HT1080 (cell line): ENCODE measurements around the gene FAM229A. TPM values are rescaled to one million over a fixed set of nuclear protein-coding genes. Genes with fewer than 3 reads are reported as not detected.
A peak's percentile ranks its signal among the peaks of the same experiment; 100 is the strongest.
"Not testable (repeated sequence)": the region's sequence is repeated elsewhere in the genome, so short reads cannot be mapped to it uniquely, and the experiment has no call there.

Experiments
- DNase-seq: peaks from one replicate; pipeline ENCODE4 v3.0.0-alpha.2; 2015; ENCODE audit warnings: low read depth
- polyA plus RNA-seq, 2 experiments: library from polyadenylated mRNA; depleted of rRNA; stranded (reverse); fragments of >200 nt; gene quantifications; 2 replicates each; pipeline ENCODE4 v1.2.3, GENCODE V29; 2015
- total RNA-seq: library from RNA; depleted of rRNA; stranded (reverse); fragments of >200 nt; shearing (Covaris generic); gene quantifications from 2 replicates; pipeline ENCODE4 v1.2.3, GENCODE V29; 2014; rRNA removed

The FAM229A gene
- 1.2 and 1.9 TPM in 2 replicates for total RNA-seq
- 0.58 and 1.1 TPM in 2 replicates for polyA plus RNA-seq (2015; cell fraction: cytosol; rRNA removed)
- polyA plus RNA-seq (2015; cell fraction: nucleus; rRNA removed) = 38.6 and 39.2 TPM in 2 replicates

DNA sequence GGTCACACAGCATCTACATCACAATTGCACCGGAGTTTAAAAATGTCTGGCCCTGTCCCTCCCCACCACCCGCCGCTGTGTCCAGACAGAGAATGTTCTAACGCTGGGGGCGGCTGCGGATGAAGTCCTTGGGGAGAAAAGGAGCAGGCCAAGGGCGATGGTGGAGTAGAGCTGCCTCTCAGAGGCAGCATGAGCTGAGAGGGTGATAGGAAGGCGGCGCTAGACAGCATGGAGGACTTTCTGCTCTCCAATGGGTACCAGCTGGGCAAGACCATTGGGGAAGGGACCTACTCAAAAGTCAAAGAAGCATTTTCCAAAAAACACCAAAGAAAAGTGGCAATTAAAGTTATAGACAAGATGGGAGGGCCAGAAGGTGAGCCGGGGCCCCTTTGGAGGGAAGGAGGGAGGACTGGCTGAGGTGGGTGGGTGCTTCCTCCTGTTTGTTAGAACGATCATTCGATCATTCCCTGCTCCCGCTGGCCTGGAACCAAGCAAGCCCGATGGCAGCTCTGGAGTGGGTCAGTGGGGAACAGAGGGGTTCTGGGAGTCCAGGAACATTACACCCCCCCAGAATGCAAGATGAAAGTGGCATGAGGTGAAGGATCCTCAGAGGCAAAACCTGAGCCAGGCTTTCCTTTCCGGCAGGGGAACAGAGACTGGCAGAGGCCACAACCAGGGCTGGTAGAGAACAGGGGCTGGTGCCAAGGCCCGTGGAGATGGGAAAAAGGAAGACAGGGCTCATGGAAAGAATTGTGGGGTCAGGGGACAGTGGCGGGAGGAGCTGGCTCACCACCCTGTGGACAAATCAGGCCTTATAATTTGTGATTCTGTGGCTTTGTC is at the start of gene FAM229A, which contains the start of gene TSSK3:
TSS of gene FAM229A (minus strand) at position 12 of the 840 bp plus-strand sequence. CDS start 394 bp downstream, outside the sequence.
TSS of gene TSSK3 (plus strand) at position 66 of the 840 bp plus-strand sequence. CDS start at position 229, 163 bp downstream.
- DNase-seq = no peak

- DNase-seq = no peak
Measured at GRCh38 chr1:32411261-32411660, 49.0 kb upstream of the FAM229A start.

GRCh38 chr1:32406629-32407111 is 44.4 kb upstream of the FAM229A start:
- DNase-seq = peak; percentile 31

- DNase-seq = no peak
Measured at GRCh38 chr1:32405672-32406467, 43.6 kb upstream of the FAM229A start.

DNA sequence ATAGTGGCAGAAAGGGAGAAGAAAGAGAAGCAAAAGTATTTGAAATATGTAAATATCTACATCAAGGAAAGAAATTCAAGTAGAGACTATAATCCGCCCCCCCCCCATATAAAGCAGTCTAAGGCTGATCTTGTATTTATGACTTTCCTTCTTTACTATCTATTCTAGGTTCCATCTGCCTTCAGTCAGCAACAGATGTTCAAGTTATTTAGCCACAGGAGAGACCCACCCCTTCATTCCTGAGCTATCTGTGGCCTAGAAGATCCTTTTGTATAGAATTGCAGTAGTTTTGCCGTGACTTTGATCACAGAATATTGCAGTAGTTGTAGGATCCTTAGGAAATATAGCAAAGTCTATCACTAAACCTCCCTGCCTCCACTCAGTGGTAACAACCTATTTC is 42.7 kb upstream of the FAM229A start:
- DNase-seq = no peak

DNA sequence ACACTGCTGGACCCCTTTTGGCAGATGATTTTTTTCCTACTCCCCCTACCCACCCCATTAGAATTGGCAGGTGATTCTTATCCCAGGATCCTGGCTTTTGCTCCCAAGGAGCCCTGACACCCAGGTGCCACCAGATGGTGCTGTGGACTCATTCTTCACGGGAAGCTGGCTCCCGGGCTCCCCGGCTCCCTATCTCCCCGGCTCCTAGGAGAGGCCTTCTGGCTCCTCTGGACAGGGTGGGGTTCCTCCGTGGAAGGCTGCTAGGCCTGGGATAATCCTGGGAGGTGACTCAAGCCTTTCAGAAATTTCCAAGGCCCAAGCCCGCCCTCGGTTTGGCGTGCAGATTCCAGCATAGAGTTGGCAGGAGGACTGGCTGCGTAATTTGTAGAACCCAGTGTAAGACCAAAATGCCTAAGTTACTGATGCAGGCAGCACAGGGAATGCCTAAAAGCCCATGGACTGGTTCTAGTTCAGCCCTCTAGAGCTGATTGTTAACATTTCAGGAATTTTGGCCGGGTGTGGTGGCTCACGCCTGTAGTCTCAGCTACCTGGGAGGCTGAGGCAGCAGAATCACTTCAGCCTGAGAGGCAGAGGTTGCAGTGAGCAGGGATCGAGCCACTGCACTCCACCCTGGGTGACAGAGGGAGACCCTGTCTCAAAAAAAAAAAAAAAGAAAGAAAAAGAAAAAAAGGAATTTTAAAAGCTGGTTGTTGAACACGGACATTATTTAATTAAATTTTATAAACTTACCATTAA is 38.8 kb upstream of the FAM229A start:
- peak; percentile 67 for DNase-seq

DNA sequence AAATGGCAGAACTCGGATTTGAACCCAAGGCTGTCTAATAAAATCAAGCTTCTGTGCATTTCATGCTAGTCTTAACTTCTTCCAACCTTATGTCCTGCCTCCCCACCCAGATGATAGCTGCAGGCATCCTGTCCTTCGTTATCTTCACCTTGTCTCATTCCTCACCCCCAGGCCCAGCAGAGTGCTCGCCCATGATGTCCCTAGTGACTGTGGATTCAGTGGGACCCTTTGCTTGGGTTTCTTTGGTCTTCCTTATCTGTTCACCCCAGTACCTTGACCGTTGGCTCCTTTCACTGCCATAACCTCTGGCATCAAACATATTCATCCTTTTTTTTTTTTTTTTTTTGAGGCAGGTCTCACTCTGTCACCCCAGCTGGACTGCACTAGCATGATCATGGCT is 37.6 kb upstream of the FAM229A start:
- DNase-seq = no peak

DNA sequence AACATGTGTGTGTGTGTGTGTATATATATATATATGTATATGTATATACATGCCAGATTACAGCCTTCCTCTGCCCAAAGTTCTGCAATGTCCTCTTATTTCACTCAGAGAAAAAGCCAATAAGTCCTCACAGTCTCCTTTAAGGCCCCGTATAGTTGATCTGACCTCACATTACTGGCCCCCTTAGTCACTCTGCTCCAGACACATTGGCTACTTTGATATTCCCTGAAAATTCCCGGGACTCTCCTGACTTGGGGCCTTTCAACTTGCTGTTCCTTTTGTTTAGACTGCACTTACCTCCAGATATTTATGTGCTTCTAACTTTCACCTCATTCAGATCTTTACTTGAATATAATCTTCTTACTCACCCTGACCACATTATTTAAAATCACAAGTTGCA is 36.1 kb upstream of the FAM229A start:
- DNase-seq = peak; percentile 8

DNA sequence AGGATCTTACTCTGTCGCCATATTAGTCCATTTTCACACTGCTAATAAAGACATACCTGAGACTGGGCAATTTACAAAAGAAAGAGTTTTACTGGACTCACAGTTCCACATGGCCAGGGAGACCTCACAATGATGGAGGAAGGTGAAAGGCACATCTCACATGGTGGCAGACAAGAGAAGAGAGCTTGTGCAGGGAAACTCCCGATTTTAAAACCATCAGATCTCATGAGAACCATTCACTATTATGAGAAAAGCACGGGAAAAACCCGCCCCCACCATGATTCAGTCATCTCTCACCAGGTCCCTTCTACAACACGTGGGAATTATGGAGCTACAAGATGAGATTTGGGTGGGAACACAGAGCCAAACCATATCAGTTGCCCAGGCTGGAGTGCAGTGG is 34.2 kb upstream of the FAM229A start:
- not testable (repeated sequence) for DNase-seq

- no peak for DNase-seq
Measured at GRCh38 chr1:32394890-32395432, 32.7 kb upstream of the FAM229A start.

DNA sequence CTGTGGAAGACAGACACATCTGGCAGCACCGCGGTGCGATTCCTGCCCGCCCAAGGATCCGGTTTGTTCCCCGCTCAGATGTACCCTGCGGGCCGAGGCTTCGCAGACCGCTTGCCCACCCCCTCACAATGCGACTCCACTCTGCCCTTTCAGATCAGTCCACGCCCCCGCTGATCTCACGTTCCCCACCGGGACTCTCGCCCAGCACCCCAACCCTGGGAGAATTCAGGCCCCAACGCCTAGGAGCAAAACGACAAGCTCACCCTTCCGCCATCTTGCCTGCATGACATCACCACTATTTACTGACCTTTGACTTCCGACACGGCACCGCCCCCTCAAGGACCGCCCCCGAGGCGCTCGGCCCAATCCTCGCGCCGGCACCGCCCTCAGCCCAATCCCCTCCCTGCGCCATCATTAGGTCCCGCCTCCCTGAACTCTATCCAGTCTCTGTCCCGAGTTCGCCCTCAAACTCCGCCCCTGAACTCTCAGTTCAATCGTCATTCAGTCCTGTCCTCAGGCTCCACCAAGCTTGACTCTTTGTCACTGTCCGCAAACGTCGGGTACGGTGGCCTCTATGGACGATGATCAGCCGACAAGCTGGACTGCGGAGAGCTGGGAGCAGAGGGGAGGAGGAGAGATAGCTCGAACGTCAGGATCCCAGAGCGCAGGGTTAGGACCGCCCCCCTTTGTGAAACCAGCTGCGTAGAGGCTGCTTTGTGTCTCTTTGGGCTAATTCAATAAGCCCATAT is 32.0 kb upstream of the FAM229A start, which contains the start of gene BSDC1:
TSS of gene BSDC1 (minus strand) at position 301 of the 749 bp plus-strand sequence. CDS start at position 274, 27 bp downstream.
- peak; percentile 98 for DNase-seq

DNA sequence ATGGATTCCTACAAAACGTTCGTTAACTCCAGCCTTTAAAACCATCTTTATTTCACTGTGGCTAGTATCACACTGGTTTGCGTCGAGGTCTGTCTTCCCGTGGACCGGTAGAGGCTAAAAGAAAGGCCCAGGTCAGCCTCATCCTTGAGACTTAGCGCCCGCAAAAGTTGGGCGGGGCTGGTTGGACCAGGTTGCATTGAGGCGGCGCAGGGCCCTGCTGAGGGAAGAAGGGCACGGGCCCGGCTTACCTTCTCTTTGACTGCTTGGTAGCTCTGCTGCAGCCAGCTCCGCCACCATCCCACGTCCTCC is 31.5 kb upstream of the FAM229A start:
- DNase-seq = no peak

GRCh38 chr1:32393136-32393535 is 30.9 kb upstream of the FAM229A start:
- no peak for DNase-seq

GRCh38 chr1:32392325-32392724 is 30.0 kb upstream of the FAM229A start:
- DNase-seq = no peak

DNA sequence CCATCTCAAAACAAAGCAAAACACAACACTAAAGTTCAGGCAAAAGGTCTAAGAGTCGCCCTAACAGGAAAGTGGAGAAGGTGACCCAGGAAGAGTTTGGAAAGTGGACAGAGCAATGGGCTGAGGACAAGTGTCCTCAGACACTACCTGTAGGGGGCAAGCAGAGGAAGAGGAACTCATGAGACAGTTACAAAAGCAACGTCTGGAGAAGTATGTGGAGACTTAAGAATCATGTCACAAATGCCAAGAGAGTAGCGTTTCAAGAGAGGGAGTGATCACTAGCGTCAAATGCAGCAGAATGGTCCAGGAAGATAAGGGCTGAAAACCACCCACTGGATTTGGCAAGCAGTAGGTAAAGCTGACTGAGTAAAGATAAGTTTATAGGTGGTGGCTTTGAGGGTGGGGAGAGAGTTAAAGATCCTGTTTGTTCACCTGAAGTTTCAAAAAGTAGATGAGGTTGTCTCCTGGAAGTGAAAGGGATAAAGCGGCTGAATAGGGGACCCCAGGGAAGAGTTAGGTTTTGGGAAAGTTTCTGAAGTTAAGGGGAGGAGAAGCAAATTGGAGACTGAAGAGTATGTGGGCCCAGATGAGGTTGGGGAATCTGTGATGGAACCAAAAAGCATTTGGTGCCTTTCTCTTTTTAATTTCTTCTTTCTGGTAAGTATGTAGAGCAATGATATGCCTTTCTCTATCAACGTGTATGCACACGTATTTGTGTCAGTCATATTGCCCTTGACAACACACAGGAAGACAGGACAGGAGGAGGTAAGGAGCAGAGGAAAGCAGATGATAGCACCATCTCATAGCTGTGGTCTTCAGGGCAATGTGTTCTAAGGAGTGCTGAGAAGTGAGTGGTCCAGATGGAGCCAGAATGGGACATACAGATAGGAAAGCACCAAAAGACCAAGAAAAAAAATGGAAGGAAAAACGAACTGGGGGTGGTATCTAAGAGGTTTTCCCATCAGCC is 28.9 kb upstream of the FAM229A start:
- no peak for DNase-seq

- DNase-seq = no peak
Measured at GRCh38 chr1:32388641-32389040, 26.4 kb upstream of the FAM229A start.

- no peak for DNase-seq
Measured at GRCh38 chr1:32386676-32387392, 24.5 kb upstream of the FAM229A start.

- DNase-seq = no peak
Measured at GRCh38 chr1:32380057-32380456, 17.8 kb upstream of the FAM229A start.
